HepG2 (cell line): ENCODE results near the gene CTSW. TPM values are rescaled to one million over a fixed set of nuclear protein-coding genes. Genes with fewer than 3 reads are reported as not detected.

Source experiments
- ARID5B ChIP-seq: IDR thresholded peaks from 2 replicates; pipeline ENCODE4 v1.4.0; 2020; ENCODE audit warnings: mild to moderate bottlenecking, missing genetic modification reagents
- ATF4 ChIP-seq, 2 experiments: fragments of 450-650 bp in 1 of 2; sonication (generic) in 1 of 2; formaldehyde crosslinking; IDR thresholded peaks; 2 replicates each; pipeline versions ENCODE4 v1.5.0 to v1.8.0; 2020 to 2022; ENCODE audit warnings: mild to moderate bottlenecking in 1 of 2, missing genetic modification reagents in 1 of 2
- BRF2 ChIP-seq: sonication (generic); formaldehyde crosslinking; IDR thresholded peaks from 2 replicates; pipeline ENCODE4 v1.8.1; 2022; ENCODE audit warnings: mild to moderate bottlenecking, missing genetic modification reagents
- FOXK1 ChIP-seq: sonication (generic); formaldehyde crosslinking; IDR thresholded peaks from 2 replicates; pipeline ENCODE4 v1.4.0; 2020; ENCODE audit warnings: low read depth, missing genetic modification reagents, borderline replicate concordance
- HES4 ChIP-seq: sonication (generic); formaldehyde crosslinking; IDR thresholded peaks from 2 replicates; pipeline ENCODE4 v1.9.0; 2021; ENCODE audit warnings: mild to moderate bottlenecking, missing genetic modification reagents, borderline replicate concordance
- HHEX ChIP-seq: IDR thresholded peaks from 2 replicates; pipeline ENCODE4 v1.6.1; 2016; ENCODE audit warnings: control low read depth
- HOXA9 ChIP-seq: sonication (generic); formaldehyde crosslinking; IDR thresholded peaks from 2 replicates; pipeline ENCODE4 v1.8.1; 2022; ENCODE audit warnings: missing genetic modification reagents, mild to moderate bottlenecking, moderate library complexity, borderline replicate concordance
- IKZF4 ChIP-seq: sonication (generic); formaldehyde crosslinking; IDR thresholded peaks from 2 replicates; pipeline ENCODE4 v1.5.1; 2020; ENCODE audit warnings: borderline replicate concordance, mild to moderate bottlenecking, low read depth, missing genetic modification reagents; ENCODE audit errors: not compliant biosample characterization
- MTA1 ChIP-seq: sonication (generic); formaldehyde crosslinking; IDR thresholded peaks from 2 replicates; pipeline ENCODE4 v1.4.0; 2020; ENCODE audit warnings: missing genetic modification reagents, mild to moderate bottlenecking, borderline replicate concordance
- NFIC ChIP-seq: IDR thresholded peaks from 2 replicates; pipeline ENCODE4 v1.6.1; 2012; ENCODE audit warnings: mild to moderate bottlenecking, low read length, inconsistent platforms
- POGZ ChIP-seq: sonication (generic); formaldehyde crosslinking; IDR thresholded peaks from 2 replicates; pipeline ENCODE4 v1.4.0; 2020; ENCODE audit warnings: mild to moderate bottlenecking, missing genetic modification reagents
- SALL1 ChIP-seq: sonication (generic); formaldehyde crosslinking; IDR thresholded peaks from 2 replicates; pipeline ENCODE4 v1.8.0; 2022; ENCODE audit warnings: mild to moderate bottlenecking, missing genetic modification reagents
- SAP130 ChIP-seq: IDR thresholded peaks from 2 replicates; pipeline ENCODE4 v1.6.1; 2016; ENCODE audit warnings: low read depth
- TAF15 ChIP-seq: fragments of 200-400 bp; formaldehyde crosslinking; IDR thresholded peaks from one replicate; pipeline ENCODE4 v1.6.1; 2018; ENCODE audit warnings: mild to moderate bottlenecking, low read depth, low read length; ENCODE audit not compliant: poor library complexity, severe bottlenecking
- THAP8 ChIP-seq: sonication (generic); formaldehyde crosslinking; IDR thresholded peaks from 2 replicates; pipeline ENCODE4 v1.5.1; 2020; ENCODE audit warnings: missing genetic modification reagents, mild to moderate bottlenecking, borderline replicate concordance
- TRIM22 ChIP-seq: fragments of 450-650 bp; IDR thresholded peaks from 2 replicates; pipeline ENCODE4 v1.6.1; 2017
- ZBTB33 ChIP-seq: sonication (generic); formaldehyde crosslinking; IDR thresholded peaks from 2 replicates; pipeline ENCODE4 v1.4.0; 2020; ENCODE audit warnings: missing genetic modification reagents
- ZNF34 ChIP-seq: sonication (generic); formaldehyde crosslinking; IDR thresholded peaks from 2 replicates; pipeline ENCODE4 v1.4.0; 2020; ENCODE audit warnings: mild to moderate bottlenecking, missing genetic modification reagents, borderline replicate concordance
- polyA plus RNA-seq, 8 experiments: library from polyadenylated mRNA; depleted of rRNA in 3 of 8; stranded (reverse) in 7 of 8; unstranded in 1 of 8; fragments of >200 nt; fragmentation: Illumina TruSeq in 4 of 8; extraction: Trizol in 4 of 8; gene quantifications; 2 replicates each; pipeline versions ENCODE4 v1.2.1 to v1.2.3, GENCODE V29; 2011 to 2016; ENCODE audit warnings: low read depth in 4 of 8, missing spikeins in 1 of 8, mixed read lengths in 1 of 8; ENCODE audit not compliant: insufficient read depth in 1 of 8
- total RNA-seq, 5 experiments: library from RNA; depleted of rRNA; stranded (reverse); fragments of >200 nt; fragmentation: Illumina TruSeq; extraction: Trizol; gene quantifications; 2 replicates each; pipeline ENCODE4 v1.2.3, GENCODE V29; 2016; ENCODE audit warnings: low read depth in 1 of 5

Gene CTSW
- total and polyA plus RNA-seq, 2 of the 13 experiments (the other 11 are each of a cell fraction or from before 2014, with no cell fraction given), result 0.09 TPM; not detected in 1

- no peak for TF ChIP-seq ATF4 (CRISPR knock-in tag; IDR thresholded peaks at IDR 0.05)
- 0 out of 2 replicates have a peak, but pooled peaks have one; percentile 32 for TF ChIP-seq ARID5B (CRISPR knock-in tag)
- no peak for TF ChIP-seq THAP8 (CRISPR knock-in tag)
- TF ChIP-seq POGZ (CRISPR knock-in tag), result no peak
- peak; percentile 58 for TF ChIP-seq SALL1 (CRISPR knock-in tag)
- TF ChIP-seq MTA1 (CRISPR knock-in tag), result 0 out of 2 replicates have a peak, but pooled peaks have one; percentile 47
- no peak for TF ChIP-seq BRF2 (CRISPR knock-in tag)
- TF ChIP-seq TRIM22, result no peak
- peak; percentile 66 for TF ChIP-seq SAP130 (CRISPR knock-in tag)
- TF ChIP-seq HHEX, result no peak
- no peak for TF ChIP-seq TAF15
- no peak for TF ChIP-seq NFIC
- no peak for TF ChIP-seq HES4 (CRISPR knock-in tag)
- no peak for TF ChIP-seq IKZF4 (CRISPR knock-in tag)
- 0 out of 2 replicates have a peak, but pooled peaks have one; percentile 22 for TF ChIP-seq FOXK1 (CRISPR knock-in tag)
- no peak for TF ChIP-seq HOXA9
- no peak for TF ChIP-seq ZBTB33 (CRISPR knock-in tag)
- TF ChIP-seq ZNF34, result no peak
Observed at GRCh38 chr11:65854161-65854592, 25.5 kb upstream of the CTSW start (continued).
